H1 (cell line): Measurements from ENCODE around the gene FLT1. TPM values are rescaled to one million over a fixed set of nuclear protein-coding genes. Genes with fewer than 3 reads are reported as not detected.
A peak's percentile ranks its signal among the peaks of the same experiment; 100 is the strongest.

Source experiments
- CTCF ChIA-PET: fragments of 300-600 bp; sonication (Branson Sonifier 250); formaldehyde crosslinking; loops from one replicate; lab custom pipeline; 2021; ENCODE audit not compliant: partially characterized antibody; lab: Charles Lee
- POLR2A ChIA-PET: fragments of 300-600 bp; sonication (Branson Sonifier 250); formaldehyde crosslinking; loops from one replicate; lab custom pipeline; 2021; ENCODE audit warnings: inconsistent platforms; ENCODE audit not compliant: partially characterized antibody; lab: Charles Lee
- DNase-seq, 2 experiments: peaks; one replicate each; pipeline versions ENCODE4 v3.0.0 to v3.0.0-alpha.2; 2010 to 2022; ENCODE audit warnings: low spot score in 2 of 2, low read depth in 1 of 2, mixed read lengths in 1 of 2
- FAIRE-seq: peaks from 2 replicates; lab custom pipeline; 2011; peaks lifted over from hg19 to GRCh38; lab: Jason Lieb, UNC
- H2AFZ ChIP-seq: 2 replicates; pipeline ENCODE4 v1.8.1; 2012; ENCODE audit warnings: low read length, inconsistent platforms
- H2AK5ac ChIP-seq: 2 replicates; pipeline ENCODE4 v1.6.1; 2013; ENCODE audit warnings: low read depth, low read length
- H2BK120ac ChIP-seq: replicated peaks from 2 replicates; pipeline ENCODE3; 2013; ENCODE audit warnings: low read depth, low read length, inconsistent platforms
- H2BK12ac ChIP-seq: 2 replicates; pipeline ENCODE4 v1.6.1; 2013; ENCODE audit warnings: low read depth, low read length
- H2BK15ac ChIP-seq: 2 replicates; pipeline ENCODE4 v1.6.1; 2013; ENCODE audit warnings: low read length
- H2BK20ac ChIP-seq: 2 replicates; pipeline ENCODE4 v1.6.1; 2013; ENCODE audit warnings: low read length
- H2BK5ac ChIP-seq: 2 replicates; pipeline ENCODE4 v1.6.1; 2013; ENCODE audit warnings: low read depth, low read length
- H3K14ac ChIP-seq: 2 replicates; pipeline ENCODE4 v1.6.1; 2013; ENCODE audit warnings: inconsistent platforms; ENCODE audit not compliant: insufficient read length
- H3K18ac ChIP-seq: 2 replicates; pipeline ENCODE4 v1.6.1; 2013; ENCODE audit warnings: low read length; ENCODE audit errors: extremely low read depth
- H3K23ac ChIP-seq: 2 replicates; pipeline ENCODE4 v1.6.1; 2013; ENCODE audit warnings: inconsistent platforms; ENCODE audit not compliant: insufficient read length
- H3K23me2 ChIP-seq: 2 replicates; pipeline ENCODE4 v1.6.1; 2013; ENCODE audit warnings: low read depth, low read length
- H3K27ac ChIP-seq: 2 replicates; pipeline ENCODE4 v1.6.1; 2011; ENCODE audit warnings: low read depth, low read length, inconsistent platforms
- H3K27me3 ChIP-seq, 4 experiments: replicated peaks in 1 of 4; 1 replicate in 1 of 4; 2 replicates in 3 of 4; pipeline versions ENCODE4 v1.6.1 to v1.8.1; 2011 to 2013; ENCODE audit warnings: low read length in 3 of 4, mild to moderate bottlenecking in 3 of 4, inconsistent platforms in 2 of 4, mixed read lengths in 2 of 4, moderate library complexity in 1 of 4; ENCODE audit not compliant: control insufficient read depth in 3 of 4, insufficient read depth in 3 of 4; ENCODE audit errors: extremely low read depth in 1 of 4
- H3K36me3 ChIP-seq, 4 experiments: 2 replicates each; pipeline versions ENCODE4 v1.6.1 to v1.8.1; 2011 to 2013; ENCODE audit warnings: mild to moderate bottlenecking in 4 of 4, low read length in 3 of 4, moderate library complexity in 2 of 4, control low read depth in 1 of 4, inconsistent platforms in 1 of 4; ENCODE audit not compliant: insufficient read depth in 4 of 4, control insufficient read depth in 2 of 4
- H3K4ac ChIP-seq: replicated peaks from 2 replicates; pipeline ENCODE3; 2013; ENCODE audit warnings: low read length, low read depth, mixed read lengths, inconsistent platforms; ENCODE audit not compliant: insufficient read length
- H3K4me1 ChIP-seq, 4 experiments: replicated peaks in 1 of 4; 1 replicate in 1 of 4; 2 replicates in 3 of 4; pipeline versions ENCODE4 v1.6.1 to v1.8.1; 2011 to 2013; ENCODE audit warnings: low read length in 3 of 4, inconsistent platforms in 2 of 4, mixed read lengths in 1 of 4; ENCODE audit not compliant: insufficient read depth in 4 of 4, control insufficient read depth in 3 of 4
- H3K4me2 ChIP-seq, 2 experiments: 2 replicates each; pipeline versions ENCODE4 v1.6.1 to v1.8.1; 2011 to 2013; ENCODE audit warnings: low read depth in 2 of 2, low read length in 2 of 2, control low read depth in 1 of 2, inconsistent platforms in 1 of 2, mild to moderate bottlenecking in 1 of 2; ENCODE audit not compliant: insufficient read depth in 1 of 2
- H3K4me3 ChIP-seq, 4 experiments: fragments of 200-600, 300-600 bp in 1 of 4; sonication (generic), shearing (Covaris generic), sonication (Bioruptor Twin) in 1 of 4; 2 replicates each; pipeline versions ENCODE4 v1.5.1 to v1.8.1; 2011 to 2016; ENCODE audit warnings: low read length in 4 of 4, low read depth in 3 of 4, control low read depth in 2 of 4, inconsistent platforms in 2 of 4, mild to moderate bottlenecking in 2 of 4, mixed read lengths in 1 of 4, moderate library complexity in 1 of 4; ENCODE audit not compliant: insufficient read depth in 2 of 4; ENCODE audit errors: extremely low read depth in 1 of 4
- H3K56ac ChIP-seq: replicated peaks from 2 replicates; pipeline ENCODE3; 2013; ENCODE audit warnings: low read depth, mild to moderate bottlenecking, mixed read lengths, low read length, inconsistent platforms; ENCODE audit not compliant: insufficient read length
- H3K79me1 ChIP-seq: 2 replicates; pipeline ENCODE4 v1.6.1; 2013; ENCODE audit warnings: low read depth, low read length, control low read depth
- H3K79me2 ChIP-seq, 2 experiments: 2 replicates each; pipeline versions ENCODE4 v1.6.1 to v1.8.1; 2012 to 2013; ENCODE audit warnings: low read length in 2 of 2, mild to moderate bottlenecking in 2 of 2, inconsistent platforms in 1 of 2; ENCODE audit not compliant: insufficient read depth in 2 of 2, control insufficient read depth in 1 of 2
- H3K9ac ChIP-seq, 4 experiments: replicated peaks in 1 of 4; 1 replicate in 1 of 4; 2 replicates in 3 of 4; pipeline versions ENCODE4 v1.6.1 to v1.8.1; 2011 to 2013; ENCODE audit warnings: low read depth in 3 of 4, low read length in 3 of 4, control low read depth in 2 of 4, mild to moderate bottlenecking in 2 of 4, moderate library complexity in 2 of 4, inconsistent platforms in 1 of 4; ENCODE audit errors: extremely low read depth in 1 of 4
- H3K9me3 ChIP-seq, 2 experiments: 2 replicates each; pipeline versions ENCODE4 v1.6.1 to v1.8.1; 2012 to 2013; ENCODE audit warnings: mild to moderate bottlenecking in 2 of 2, moderate library complexity in 2 of 2, control low read depth in 1 of 2, inconsistent platforms in 1 of 2, low read depth in 1 of 2, low read length in 1 of 2, mixed read lengths in 1 of 2; ENCODE audit not compliant: insufficient read depth in 2 of 2
- H4K20me1 ChIP-seq, 2 experiments: replicated peaks in 1 of 2; 2 replicates each; pipeline versions ENCODE3 to v1.8.1; 2011 to 2013; ENCODE audit warnings: inconsistent platforms in 2 of 2, low read length in 2 of 2, mild to moderate bottlenecking in 1 of 2; ENCODE audit not compliant: insufficient read depth in 2 of 2, control insufficient read depth in 1 of 2
- H4K5ac ChIP-seq: 2 replicates; pipeline ENCODE4 v1.6.1; 2013; ENCODE audit warnings: low read length, low read depth, mixed read lengths, inconsistent platforms; ENCODE audit not compliant: insufficient read length
- H4K8ac ChIP-seq: 2 replicates; pipeline ENCODE4 v1.8.0; 2013; ENCODE audit warnings: mild to moderate bottlenecking, moderate library complexity, low read length, inconsistent platforms; ENCODE audit not compliant: insufficient read depth; ENCODE audit errors: extremely low read depth
- H4K91ac ChIP-seq: replicated peaks from 2 replicates; pipeline ENCODE3; 2013; ENCODE audit warnings: low read length, mixed read lengths, inconsistent platforms; ENCODE audit not compliant: insufficient read length
- ATF2 ChIP-seq: IDR thresholded peaks from 2 replicates; pipeline ENCODE4 v1.6.1; 2012; ENCODE audit warnings: low read length, inconsistent platforms
- EP300 ChIP-seq, 2 experiments: IDR thresholded peaks; 1 replicate in 1 of 2; 2 replicates in 1 of 2; pipeline ENCODE4 v1.6.1; 2011 to 2012; ENCODE audit warnings: low read depth in 2 of 2, low read length in 2 of 2, mild to moderate bottlenecking in 2 of 2, borderline replicate concordance in 1 of 2, inconsistent platforms in 1 of 2, moderate library complexity in 1 of 2
- HDAC2 ChIP-seq, 2 experiments: fragments of 300-600 bp in 1 of 2; sonication (generic) in 1 of 2; IDR thresholded peaks; 2 replicates each; pipeline ENCODE4 v1.6.1; 2011 to 2012; ENCODE audit warnings: low read depth in 2 of 2, low read length in 2 of 2, mild to moderate bottlenecking in 2 of 2, moderate library complexity in 2 of 2, borderline replicate concordance in 1 of 2, inconsistent platforms in 1 of 2
- NANOG ChIP-seq: IDR thresholded peaks from 2 replicates; pipeline ENCODE4 v1.6.1; 2011; ENCODE audit warnings: low read length, low read depth, mild to moderate bottlenecking, inconsistent platforms; ENCODE audit not compliant: insufficient read depth, poor library complexity, severe bottlenecking
- NRF1 ChIP-seq: IDR thresholded peaks from 2 replicates; pipeline ENCODE4 v1.6.1; 2011; ENCODE audit warnings: mild to moderate bottlenecking, low read depth, low read length, improper control_type of control experiment
- RFX5 ChIP-seq: IDR thresholded peaks from 2 replicates; pipeline ENCODE4 v1.6.1; 2011; ENCODE audit warnings: low read depth, low read length, improper control_type of control experiment, borderline replicate concordance
- TAF1 ChIP-seq: IDR thresholded peaks from 2 replicates; pipeline ENCODE4 v1.6.1; 2011; ENCODE audit warnings: mild to moderate bottlenecking, low read depth, low read length
- TCF12 ChIP-seq: IDR thresholded peaks from 2 replicates; pipeline ENCODE4 v1.6.1; 2011; ENCODE audit warnings: low read depth, mild to moderate bottlenecking, low read length
- TEAD4 ChIP-seq: IDR thresholded peaks from 2 replicates; pipeline ENCODE4 v1.6.1; 2012; ENCODE audit warnings: low read depth, low read length, inconsistent platforms, mixed read lengths
- WGBS, 2 experiments: shearing (Covaris generic) in 1 of 2; methylation state at CpG; one replicate each; pipeline versions ENCODE4 v1.1.6 to v1.1.7; 2013 to 2015; ENCODE audit warnings: low lambda C conversion rate in 2 of 2, mixed read lengths in 2 of 2, inconsistent platforms in 1 of 2, low coverage in 1 of 2, missing lambda C conversion rate in 1 of 2; ENCODE audit not compliant: insufficient replicate concordance in 2 of 2, insufficient coverage in 1 of 2, insufficient read length in 1 of 2; ENCODE audit errors: extremely low coverage in 1 of 2, missing lambda C conversion rate in 1 of 2; 5-methylcytosine and 5-hydroxymethylcytosine counted together
- polyA plus RNA-seq, 7 experiments: library from polyadenylated mRNA; depleted of rRNA in 3 of 7; stranded (reverse) in 5 of 7; unstranded in 2 of 7; fragments of >200 nt in 5 of 7; fragments of 200-250 nt in 2 of 7; gene quantifications; 1 replicate in 5 of 7; 2 replicates in 1 of 7; 4 replicates in 1 of 7; pipeline versions ENCODE4 v1.2.1 to v1.2.3, GENCODE V29; 2011 to 2013; ENCODE audit warnings: missing spikeins in 2 of 7, mixed read lengths in 2 of 7
- total RNA-seq: library from RNA; stranded (reverse); fragmentation: NEBNext Ultra II Directional; extraction: Animal tissue kit (Norgen Biotek cat#: 25700); gene quantifications from 2 replicates; pipeline ENCODE4 v1.2.1, GENCODE V29; 2021

FLT1 gene
- total and polyA plus RNA-seq, 2 of the 8 experiments (the other 6 are each of a cell fraction or from before 2014, with no cell fraction given) = 19.7 to 90.2 TPM

GRCh38 chr13:28475916-28476725 is 18.8 kb downstream of the FLT1 start:
- no peak overlapping the region for H3K27ac ChIP-seq
- H4K20me1 ChIP-seq = peaks cover 0 to 8% of the 10 kb centered on the region in 2 experiments
- H3K27me3 ChIP-seq = no peaks in the 10 kb centered on the region
- H2BK5ac ChIP-seq = no peak overlapping the region
- no peak overlapping the region for H3K14ac ChIP-seq
- H2BK20ac ChIP-seq = no peak overlapping the region
- no peaks in the 10 kb centered on the region for H3K23me2 ChIP-seq
- no peak overlapping the region for H4K8ac ChIP-seq
- H3K4me3 ChIP-seq = no peak overlapping the region
- DNase-seq (no peak), FAIRE-seq (peak; percentile 28)
- H3K4ac ChIP-seq = no peak overlapping the region
- H3K79me1 ChIP-seq = no peaks in the 10 kb centered on the region; the same call in 1 of the 2 replicates
- ChIA-PET CTCF (interaction anchor here (0.7 to 1.2 kb wide), 3 partner anchors 10 to 151 kb away, joined by 3 read pairs; no protein-coding TSS in a partner anchor), POLR2A (interaction anchor here (0.7 to 0.8 kb wide), 2 partner anchors 9 to 10 kb away, joined by 3 read pairs; no protein-coding TSS in a partner anchor)
- no peak overlapping the region for H2BK12ac ChIP-seq
- H2AK5ac ChIP-seq = no peak overlapping the region
- H3K18ac ChIP-seq = no peak overlapping the region
- peaks cover 0 to 5% (median 1%) of the 10 kb centered on the region in 4 experiments; a peak in 3 of 8 replicates for H3K36me3 ChIP-seq
- no peak overlapping the region for H2BK15ac ChIP-seq
- peaks cover 0 to 97% of the 10 kb centered on the region in 2 experiments; a peak in 3 of 4 replicates for H3K79me2 ChIP-seq
- 83% methylated on average over 7 of the region's 7 CpGs; no CpG with 5 or more reads in 1 of the 2 experiments for WGBS, 2 experiments
- H3K4me2 ChIP-seq = no peak overlapping the region
- H3K9me3 ChIP-seq = peaks cover 0 to 5% of the 10 kb centered on the region in 2 experiments; a peak in 2 of 4 replicates
- H2AFZ ChIP-seq = no peak overlapping the region
- H2BK120ac ChIP-seq = no peak overlapping the region
- H3K23ac ChIP-seq = no peak overlapping the region
- no peak overlapping the region for H3K56ac ChIP-seq
- H4K91ac ChIP-seq = no peak overlapping the region
- no peak overlapping the region for H4K5ac ChIP-seq
- peaks cover 0 to 9% (median 6%) of the 10 kb centered on the region in 4 experiments; a peak in 3 of 7 replicates for H3K4me1 ChIP-seq
- H3K9ac ChIP-seq = no peak overlapping the region; a peak in 1 of 7 replicates
- TF ChIP-seq ATF2 (no peak), TCF12 (no peak), TEAD4 (no peak), NANOG (no peak), RFX5 (no peak), EP300 (IDR thresholded peaks at IDR 0.05; ENCODE audit: borderline replicate concordance in 1 of 2, low read depth in 2 of 2, low read length in 2 of 2) (no peak), HDAC2 (IDR thresholded peaks at IDR 0.05; ENCODE audit: borderline replicate concordance in 1 of 2, low read depth in 2 of 2, low read length in 2 of 2) (no peak), TAF1 (no peak), NRF1 (no peak)
